Activated effector memory CD4-positive, alpha-beta T cell treated with anti-CD3 and anti-CD28 coated beads, Interleukin-2, amount 50 U/mL, for 16 hours (primary cell): ENCODE results near the gene ELMO2.

Experiments
- DNase-seq: peaks from one replicate; pipeline ENCODE4 v3.0.0-alpha.2; 2020

ELMO2 gene, protein sequence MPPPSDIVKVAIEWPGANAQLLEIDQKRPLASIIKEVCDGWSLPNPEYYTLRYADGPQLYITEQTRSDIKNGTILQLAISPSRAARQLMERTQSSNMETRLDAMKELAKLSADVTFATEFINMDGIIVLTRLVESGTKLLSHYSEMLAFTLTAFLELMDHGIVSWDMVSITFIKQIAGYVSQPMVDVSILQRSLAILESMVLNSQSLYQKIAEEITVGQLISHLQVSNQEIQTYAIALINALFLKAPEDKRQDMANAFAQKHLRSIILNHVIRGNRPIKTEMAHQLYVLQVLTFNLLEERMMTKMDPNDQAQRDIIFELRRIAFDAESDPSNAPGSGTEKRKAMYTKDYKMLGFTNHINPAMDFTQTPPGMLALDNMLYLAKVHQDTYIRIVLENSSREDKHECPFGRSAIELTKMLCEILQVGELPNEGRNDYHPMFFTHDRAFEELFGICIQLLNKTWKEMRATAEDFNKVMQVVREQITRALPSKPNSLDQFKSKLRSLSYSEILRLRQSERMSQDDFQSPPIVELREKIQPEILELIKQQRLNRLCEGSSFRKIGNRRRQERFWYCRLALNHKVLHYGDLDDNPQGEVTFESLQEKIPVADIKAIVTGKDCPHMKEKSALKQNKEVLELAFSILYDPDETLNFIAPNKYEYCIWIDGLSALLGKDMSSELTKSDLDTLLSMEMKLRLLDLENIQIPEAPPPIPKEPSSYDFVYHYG

DNA sequence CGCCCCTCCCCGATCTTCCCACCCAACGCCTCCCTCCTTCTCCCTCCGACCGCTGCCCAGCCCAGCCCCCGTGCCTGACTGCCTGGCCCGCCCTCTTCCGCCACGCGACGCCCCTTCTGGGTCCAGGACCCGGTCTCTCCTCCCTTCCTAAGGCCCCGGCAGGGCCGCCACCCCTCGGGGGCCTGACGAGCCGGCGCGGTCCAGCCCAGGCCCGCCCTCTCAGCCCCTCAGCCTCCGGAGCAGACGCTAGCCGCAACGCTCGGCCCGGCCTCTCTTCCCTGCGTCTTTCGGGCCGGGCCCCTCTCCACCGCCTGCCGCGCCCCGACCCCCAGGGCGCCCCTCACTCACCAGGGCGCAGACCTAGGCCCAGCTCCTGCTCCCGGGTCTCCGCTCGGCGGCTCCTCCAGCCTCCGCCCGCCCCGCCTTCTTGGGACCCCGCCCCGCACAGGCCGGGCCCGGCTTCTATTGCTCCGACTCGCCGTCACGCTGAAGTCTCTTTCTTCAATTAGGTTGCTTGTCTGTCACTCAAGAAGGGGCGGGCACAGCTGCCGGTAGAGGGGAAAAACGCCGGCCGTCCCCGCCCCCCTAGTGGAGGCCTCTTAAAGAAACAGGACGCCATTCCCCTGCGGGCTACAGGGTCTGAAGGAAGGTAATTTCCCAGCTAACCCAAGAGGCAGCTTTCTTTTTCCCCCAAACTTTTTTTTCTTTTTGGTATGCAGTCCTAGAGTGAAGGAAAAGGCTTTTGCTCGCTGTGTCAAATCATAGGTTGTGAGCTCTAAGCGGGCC lies at the start of gene ELMO2:
Gene ELMO2, minus strand, starts transcription at position 416 of the 786 bp plus-strand sequence. CDS start 12,133 bp downstream, outside the sequence.
- peak; percentile 99 for DNase-seq

DNA sequence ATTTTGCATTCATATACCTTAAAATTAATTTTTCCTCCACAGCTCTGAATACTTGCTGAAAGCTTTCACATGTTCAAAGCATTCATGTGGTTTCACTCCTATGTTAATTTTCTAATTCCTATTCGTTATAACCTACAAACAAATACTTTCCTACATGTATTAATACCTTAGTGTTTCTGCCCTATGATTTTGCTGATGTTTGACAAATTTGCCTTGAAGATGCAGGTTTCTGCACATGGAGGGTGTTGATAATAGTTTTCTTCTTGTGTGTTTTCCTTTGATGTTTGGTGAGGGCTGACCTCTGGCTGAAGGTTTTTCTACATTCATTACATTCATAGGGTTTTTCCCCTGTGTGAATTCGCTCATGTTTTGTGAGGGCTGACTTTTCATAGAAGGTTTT lies 49.3 kb upstream of the ELMO2 start:
- no peak for DNase-seq

DNA sequence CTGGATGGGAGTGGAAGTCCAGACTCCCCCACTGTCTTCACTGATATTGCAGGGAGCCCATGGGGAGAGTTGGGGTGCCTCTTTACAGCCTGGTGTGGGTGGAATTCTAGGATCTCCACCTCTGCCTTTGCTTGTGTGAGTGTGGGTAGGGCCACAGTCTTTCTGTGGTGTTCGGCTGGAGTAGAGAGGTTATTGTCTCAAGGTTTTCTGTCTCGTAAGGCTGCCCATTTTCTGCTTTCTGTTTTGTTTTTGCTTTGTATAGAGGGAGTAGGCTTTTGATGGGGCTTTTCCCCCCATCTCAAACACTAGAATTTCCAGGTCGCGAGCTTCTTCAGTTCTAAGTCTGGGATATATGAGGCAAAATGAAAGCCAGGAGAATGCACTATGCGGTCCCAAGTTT lies 40.4 kb upstream of the ELMO2 start:
- no peak for DNase-seq

DNA sequence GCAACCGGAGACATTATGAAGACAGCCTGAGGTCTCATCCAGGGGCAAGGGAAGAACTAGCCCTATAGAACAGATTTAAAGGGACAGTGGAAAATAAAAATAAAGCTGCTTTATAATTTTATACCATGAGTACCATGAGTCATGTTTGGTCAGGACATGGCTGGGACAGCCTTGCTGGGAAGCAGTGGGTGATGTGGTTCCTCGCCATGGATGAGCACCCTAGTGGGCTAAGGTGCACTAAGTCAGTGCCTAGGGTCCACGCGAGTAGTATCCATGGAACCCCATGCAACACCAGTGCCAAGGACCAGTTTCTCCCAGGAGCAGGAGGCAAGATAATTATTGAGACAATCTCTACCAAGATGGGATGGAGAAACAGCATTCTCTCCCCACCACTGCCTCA lies 33.4 kb upstream of the ELMO2 start:
- DNase-seq = no peak

DNA sequence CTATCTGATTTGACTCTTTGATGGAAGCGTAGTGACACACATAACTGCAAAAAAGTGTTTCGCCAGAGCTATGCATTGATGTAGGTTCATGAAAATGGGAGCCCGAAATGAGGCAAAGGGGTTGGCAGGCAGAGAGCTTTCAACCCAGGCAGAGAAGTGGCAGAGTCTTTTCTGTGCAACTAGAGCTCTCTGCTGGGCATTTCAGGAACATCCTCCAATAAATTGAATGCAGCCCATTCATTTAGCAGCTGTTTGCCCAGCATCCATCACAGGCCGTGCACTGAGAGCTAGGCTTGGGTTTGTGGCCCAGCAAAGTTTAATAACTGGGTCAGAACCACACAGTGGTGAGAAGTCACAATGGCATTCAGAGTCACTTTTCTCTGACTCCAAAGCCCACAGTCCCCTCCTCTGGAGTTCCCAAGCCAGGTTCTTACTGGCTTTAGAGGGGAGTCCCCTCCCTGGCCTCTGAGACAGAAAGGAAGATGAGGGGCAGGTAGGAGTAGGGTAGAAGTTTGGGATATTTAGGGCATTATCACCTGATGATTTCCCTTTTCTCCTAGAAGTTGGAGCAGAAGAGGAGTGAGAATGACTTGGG lies 31.8 kb upstream of the ELMO2 start:
- no peak for DNase-seq

DNA sequence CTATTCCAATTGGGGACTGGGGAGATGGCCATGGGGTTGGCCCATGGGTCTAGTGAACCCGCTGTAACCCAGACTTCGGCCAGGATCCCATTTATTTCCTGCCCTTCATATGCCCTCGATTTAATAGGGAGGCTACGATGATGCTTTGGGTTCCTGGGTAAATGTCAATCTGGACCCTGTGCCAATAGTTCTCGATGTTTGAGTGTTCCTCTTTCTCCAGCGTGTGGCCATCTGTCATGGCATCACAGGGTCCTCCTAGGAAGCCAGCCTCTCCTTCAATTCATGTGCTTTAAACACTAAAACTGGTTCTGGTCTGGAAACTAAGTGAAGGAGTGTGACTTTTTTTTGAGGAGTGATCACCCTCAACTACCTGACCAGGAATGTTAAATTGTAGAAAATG lies 28.7 kb upstream of the ELMO2 start:
- DNase-seq = no peak

DNA sequence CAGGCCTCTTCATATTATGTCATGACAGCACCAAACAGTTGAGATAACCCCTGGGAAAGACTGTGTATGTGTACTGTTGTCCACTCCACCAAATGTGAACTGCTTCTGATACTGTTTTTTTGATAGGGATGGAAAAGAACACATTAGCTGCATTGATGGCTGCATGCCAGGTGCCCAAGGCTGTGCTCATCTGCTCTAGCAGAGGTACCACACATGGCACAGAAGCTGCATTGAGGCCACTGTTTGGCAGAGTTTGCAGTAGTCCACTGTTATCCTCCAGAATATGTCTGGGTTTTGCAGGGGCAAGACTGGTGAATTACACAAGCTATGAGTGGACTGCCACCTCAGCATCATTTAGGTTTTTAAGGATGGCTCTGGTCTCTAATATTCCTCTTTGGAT lies 28.2 kb upstream of the ELMO2 start:
- DNase-seq = no peak

DNA sequence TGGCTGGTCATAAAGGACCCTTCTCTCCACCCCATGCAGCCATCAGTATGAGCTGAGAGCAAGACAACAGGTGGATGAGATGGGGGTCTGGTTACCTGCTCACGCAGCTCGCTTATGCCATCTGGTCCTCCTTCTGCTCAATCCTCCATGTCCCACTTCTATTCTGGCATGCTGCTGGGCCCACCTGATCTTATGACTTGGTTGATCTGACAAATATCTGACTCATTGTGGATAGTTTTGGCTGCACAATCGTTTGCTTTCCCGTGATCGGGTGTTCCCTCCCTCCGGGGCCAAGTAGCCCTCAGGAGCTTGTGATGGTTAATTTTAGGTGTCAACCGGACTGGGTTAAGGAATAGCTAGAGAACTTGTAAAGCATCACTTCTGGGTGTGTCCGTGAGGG lies 26.6 kb upstream of the ELMO2 start:
- no peak for DNase-seq

DNA sequence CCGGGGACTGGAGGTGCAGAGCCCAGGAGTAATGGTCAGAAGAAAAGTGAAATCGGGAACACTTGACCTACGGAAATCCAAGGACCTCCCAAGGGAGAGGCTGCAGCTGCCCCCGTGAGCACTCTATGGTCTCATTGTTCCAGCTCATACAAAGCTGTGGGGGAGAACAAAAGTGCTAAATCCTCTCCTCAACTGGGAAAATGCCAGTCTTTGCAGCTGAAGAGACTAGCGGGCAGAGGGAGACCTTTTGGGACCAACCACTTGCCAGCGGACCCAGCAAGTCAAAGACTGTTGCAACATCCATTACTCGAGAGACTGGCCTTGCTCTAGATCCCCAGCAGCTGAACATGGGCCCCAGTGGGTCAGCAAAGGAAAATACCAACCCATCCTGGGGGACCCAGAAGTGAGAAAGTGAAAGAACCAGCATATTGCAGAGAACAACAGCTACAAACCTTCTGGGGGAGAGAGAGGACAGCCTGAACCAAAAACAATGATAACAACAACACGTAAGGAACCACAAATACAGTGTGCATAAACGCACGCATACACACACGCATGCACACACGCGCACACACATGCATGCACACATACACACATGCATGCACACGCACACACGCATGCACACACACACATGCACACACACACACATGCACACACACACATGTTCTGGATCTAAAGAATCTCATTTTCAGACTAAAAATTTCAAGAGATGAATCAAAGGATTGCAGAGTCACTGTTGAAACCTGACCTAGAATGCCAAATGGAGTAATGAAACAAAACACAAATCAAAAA lies 24.7 kb upstream of the ELMO2 start:
- no peak for DNase-seq

DNA sequence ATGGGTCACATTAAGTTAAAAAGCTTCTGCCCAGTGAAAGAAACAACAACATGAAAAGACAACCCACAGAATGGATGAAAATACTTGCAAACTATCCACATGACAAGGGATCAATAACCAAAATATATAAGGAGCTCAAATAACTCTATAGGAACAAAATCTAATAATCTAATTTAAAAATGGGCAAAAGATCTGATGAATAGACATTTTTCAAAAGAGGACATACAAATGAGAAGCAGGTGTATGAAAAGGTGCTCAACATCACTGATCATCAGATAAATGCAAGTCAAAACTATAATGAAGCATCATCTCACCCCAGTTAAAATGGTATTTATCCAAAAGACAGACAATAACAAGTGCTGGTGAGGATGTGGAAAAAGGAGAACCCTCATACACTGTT lies 21.0 kb upstream of the ELMO2 start:
- no peak for DNase-seq

DNA sequence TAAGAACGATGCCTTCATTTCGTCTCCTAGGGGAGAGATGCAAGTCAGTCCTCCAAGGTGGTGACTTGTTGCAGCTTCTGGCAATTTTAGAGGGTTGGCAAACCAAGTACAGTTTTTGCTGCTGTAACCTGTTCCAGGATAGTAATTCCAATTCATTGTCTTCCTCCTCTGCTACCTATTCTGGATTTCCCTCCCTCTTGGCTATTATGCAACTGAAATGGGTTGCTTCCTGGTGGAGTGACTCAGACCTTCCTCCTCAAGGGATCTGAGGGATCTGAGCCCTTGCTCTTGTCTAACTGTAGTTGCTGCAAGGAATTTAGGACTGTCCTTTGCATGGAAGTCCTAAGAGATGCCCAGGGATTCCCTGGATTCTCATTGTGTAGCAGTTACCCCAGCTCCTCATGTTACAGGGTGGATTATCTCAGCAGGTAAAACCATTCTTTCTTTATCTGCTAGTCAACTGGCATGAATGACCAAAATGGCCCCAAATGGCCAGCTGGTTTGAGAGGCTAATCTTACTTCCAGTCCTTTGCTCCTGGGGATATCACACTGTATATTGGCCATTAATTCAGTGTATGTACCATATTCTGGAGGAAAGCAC lies 17.6 kb upstream of the ELMO2 start:
- DNase-seq = no peak

DNA sequence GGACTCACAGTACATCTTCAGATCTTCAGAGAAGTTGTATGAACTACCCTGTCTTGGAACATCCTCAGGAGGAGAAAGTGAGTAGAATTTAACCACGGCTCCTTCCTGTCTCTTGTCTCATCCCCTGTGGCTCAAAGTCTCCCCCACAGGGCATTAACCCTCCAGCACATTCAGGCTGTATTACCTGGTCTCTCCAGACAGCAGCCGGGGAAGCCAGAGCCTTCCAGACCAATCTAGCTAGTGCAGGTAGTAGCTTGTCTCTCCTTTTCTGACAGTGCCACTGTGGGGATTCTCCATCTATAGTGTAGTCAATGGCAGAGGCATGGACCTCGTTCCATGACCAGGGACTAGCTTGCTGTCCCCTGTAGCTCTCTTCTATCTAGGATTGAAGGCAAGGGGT lies 16.9 kb upstream of the ELMO2 start:
- no peak for DNase-seq

DNA sequence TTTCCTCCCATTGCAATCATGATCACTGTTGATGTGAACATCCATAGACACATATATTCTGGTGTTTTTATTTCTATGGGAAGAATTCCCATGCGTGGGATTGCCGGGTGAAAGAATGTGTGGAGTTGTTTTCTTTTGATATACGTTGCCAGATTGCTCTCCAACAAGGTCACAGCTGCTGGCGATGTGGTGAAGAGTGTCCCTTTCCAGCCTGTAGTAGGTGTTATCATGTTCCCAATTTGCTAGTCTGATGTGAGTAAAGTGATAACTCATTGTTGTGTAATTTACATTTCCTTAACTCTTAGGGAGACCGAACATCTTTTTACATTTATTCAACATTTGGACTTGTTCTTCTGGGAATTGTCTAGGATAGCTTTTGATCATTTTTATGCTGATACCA lies 14.5 kb upstream of the ELMO2 start:
- no peak for DNase-seq

DNA sequence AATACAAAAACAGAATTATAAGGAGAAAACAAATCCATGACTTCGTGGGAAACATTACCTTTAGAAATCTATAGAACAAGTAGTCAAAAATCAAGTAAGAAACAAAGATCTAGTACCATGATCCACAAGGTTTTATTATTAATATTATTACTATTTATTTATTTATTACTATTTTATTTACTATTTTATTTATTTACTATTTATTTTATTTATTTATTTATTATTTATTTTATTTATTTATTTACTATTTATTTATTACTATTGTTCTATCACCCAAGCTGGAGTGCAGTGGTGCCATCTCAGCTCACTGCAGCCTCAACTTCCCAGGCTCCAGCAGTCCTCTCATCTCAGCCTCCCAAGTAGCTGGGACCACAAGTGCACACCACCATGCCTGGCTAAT lies 13.5 kb upstream of the ELMO2 start:
- no peak for DNase-seq

DNA sequence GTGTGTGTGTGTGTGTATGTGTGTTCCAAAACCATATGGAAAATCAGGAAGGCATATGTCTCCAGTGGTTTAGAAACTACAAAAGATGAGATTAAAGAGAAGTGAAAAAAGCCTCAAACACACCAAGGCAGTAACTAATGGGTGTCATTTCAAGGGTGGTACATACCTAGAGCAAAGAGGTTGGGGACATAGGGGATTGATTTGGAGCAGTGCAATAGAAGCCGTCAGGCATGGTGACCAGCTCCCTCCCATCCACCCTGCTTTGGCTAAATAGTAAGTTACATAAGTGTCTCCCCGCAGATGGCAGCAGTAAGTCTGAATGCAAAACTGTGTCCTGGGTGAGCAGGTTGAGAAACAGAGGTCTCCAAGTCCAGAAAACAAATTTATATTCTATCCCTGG lies 10.4 kb upstream of the ELMO2 start:
- DNase-seq = no peak

DNA sequence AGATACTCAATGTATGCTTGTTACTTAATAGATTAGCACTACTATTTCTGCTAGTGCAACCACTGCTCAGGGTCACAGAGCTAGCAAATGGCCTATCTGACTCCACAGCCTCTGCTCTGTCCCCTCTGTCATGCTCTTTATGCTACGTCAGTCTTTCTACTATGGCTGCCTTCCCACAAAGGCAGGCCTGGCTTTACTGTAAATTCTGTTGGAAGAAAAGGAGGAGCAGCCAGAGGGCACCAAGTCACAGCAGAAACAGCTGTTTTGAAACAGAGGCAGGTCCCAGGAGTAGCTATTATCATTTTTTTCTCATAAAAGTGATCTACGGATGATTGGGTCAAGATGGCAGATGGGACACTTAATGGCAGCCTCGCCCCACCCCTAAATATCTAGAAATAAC lies 10.0 kb upstream of the ELMO2 start:
- no peak for DNase-seq

DNA sequence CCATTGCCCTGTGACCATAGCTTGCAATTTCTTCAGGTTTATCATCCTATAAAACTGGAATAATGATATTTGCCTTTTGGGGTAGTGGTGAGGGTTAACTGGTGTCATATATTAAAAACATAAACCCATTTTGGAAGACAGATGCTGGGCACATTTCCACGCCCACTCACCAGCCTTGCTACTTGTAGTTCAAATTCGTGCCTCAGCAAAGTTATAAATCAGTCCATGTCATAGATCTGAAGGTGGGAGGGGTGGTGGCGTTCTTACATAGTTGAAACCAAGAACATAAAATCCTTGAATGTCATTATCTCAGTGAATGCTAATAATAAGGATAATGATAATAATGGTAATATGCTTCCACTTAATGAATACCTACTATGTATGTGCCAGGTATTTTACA lies 9.4 kb upstream of the ELMO2 start:
- DNase-seq = no peak

DNA sequence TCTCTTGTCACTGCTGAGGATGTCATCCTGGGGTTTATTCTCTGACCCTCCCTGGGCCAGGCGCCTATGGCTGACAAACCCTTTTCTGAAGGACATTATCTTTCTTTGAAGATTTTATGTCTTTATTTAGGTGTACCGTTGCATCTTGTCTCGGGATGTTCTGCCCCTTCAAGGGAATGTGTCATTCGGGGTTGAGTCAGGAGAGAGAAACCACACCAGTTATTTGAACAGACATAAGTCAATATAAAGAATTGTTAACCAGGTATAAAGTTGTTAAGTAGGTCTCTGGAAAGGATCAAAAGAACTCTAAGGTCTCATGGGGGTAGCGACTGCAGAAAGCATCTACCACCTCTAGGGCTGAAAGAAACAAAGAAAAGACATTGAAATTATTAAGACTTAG lies 8.2 kb upstream of the ELMO2 start:
- no peak for DNase-seq

DNA sequence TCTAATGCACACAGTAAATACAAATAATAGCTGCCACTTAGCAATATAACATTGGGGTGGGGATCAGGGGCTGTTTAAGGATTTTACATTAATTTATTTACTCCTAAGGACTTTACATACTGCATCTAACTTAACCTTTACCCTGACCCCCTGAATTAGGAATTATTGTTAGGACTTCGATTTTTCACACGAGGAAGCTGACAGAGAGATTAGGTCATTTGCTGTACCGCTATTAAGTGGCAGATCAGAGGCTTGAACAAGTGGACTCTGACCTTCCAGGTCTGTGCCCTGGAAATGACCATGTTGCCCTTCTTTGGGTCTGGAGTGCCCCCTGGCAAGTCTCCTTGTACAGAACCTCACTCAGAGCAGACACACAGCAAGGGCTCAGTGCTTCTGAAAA lies 5.2 kb upstream of the ELMO2 start:
- no peak for DNase-seq

DNA sequence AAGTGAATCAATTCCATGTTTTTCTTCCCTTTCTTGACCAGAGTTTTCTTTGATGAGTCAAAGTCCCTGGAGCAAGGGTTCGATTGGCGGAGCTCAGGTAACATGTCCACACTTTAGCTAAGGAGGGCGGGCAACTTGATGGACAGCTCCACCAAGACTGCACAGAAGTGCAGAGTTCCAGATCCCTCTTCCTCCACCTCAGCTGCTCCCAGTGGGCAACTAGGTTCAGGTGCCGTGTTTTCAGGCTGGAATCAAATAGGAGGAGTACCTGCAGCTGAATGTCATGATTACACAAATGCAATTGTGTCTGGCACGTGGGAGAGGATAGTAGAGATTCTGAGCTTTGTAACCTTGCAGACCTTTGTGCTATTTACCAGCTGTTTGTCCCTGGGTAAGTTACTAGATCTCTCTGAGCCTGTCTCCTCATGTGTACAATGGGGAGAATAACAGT lies 1.9 kb upstream of the ELMO2 start:
- no peak for DNase-seq

DNA sequence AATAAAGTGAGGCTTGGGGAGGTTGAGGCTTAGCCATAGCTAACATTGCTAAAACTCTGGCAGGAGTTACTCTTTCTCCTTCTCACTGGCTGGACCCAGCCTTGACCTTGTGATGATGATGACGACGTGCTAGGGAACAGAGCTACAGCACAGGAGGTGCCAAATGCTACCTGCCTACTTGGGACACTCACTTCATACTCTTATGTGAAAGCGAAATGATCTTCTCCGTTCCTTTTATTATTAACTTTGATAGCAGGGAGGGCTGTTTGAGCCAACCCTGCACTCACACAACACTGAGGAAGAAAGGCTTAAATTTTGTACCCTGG lies 1.2 kb upstream of the ELMO2 start:
- DNase-seq = no peak

DNA sequence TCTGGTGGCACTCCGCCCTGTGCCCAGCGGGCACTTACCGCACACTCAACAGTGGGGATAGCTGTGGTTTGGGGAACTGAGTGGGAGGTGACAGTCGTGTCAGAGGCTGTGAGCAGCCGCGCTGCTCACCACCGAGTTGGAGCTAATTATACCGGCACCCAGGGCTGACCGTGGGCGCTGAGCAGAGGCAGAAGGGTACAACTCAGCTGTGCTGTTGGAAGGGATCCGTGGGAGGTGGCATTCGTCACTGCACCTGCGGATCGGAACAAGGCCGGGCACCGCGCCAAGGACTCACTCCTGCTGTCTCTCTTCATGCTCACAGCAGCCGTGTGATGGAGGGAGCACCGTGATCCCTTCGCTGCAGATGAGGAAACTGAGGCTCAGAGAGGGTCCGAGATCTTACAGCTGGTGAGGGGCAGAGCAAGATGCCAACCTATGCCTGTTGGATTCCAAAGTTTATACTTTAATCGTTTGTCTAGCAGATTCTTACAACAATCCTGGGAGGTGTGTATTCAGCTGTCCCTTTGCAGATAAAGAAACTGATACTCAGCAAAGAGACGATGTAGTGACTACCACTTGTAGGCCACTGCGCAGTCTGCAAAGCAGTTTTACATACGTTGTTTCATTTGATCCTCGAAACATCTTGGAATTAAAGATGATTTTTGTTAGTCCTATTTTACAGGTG lies 713 bp upstream of the ELMO2 start:
- DNase-seq = peak; percentile 96
